Measurements from ENCODE around the gene PDGFC.

PDGFC gene

GRCh38 chr4:156765277-156765676 is 206.3 kb downstream of the PDGFC start:
- H3K4me1 Mint-ChIP-seq = peaks cover 61% of the 10 kb centered on the region

GRCh38 chr4:156764846-156765245 is 206.8 kb downstream of the PDGFC start:
- peaks cover 57% of the 10 kb centered on the region for H3K4me1 Mint-ChIP-seq
- H3K36me3 Mint-ChIP-seq (ENCODE audit: low read depth) = peaks cover 56% of the 10 kb centered on the region
- no peaks in the 10 kb centered on the region for H3K27me3 Mint-ChIP-seq (ENCODE audit: low read depth)
- H3K27ac Mint-ChIP-seq = peak overlapping the region in 2 of 3 experiments; percentile 21 to 40
- no peaks in the 10 kb centered on the region for H3K9me3 Mint-ChIP-seq
- TF ChIP-seq CTCF (IDR thresholded peaks at IDR 0.05; ENCODE audit: unreplicated experiment in 3 of 3) = no peak
- H3K4me3 Mint-ChIP-seq = no peak overlapping the region

More at GRCh38 chr4:156765277-156765676, 206.3 kb downstream of the PDGFC start:
- no peaks in the 10 kb centered on the region for H3K27me3 Mint-ChIP-seq (ENCODE audit: low read depth)
- no peak for TF ChIP-seq CTCF (IDR thresholded peaks at IDR 0.05; ENCODE audit: unreplicated experiment in 3 of 3)
- H3K4me3 Mint-ChIP-seq = no peak overlapping the region
- no peaks in the 10 kb centered on the region for H3K9me3 Mint-ChIP-seq
- peaks cover 55% of the 10 kb centered on the region for H3K36me3 Mint-ChIP-seq (ENCODE audit: low read depth)
- peak overlapping the region in 1 of 3 experiments; percentile 21 for H3K27ac Mint-ChIP-seq

GRCh38 chr4:156764145-156764544 is 207.5 kb downstream of the PDGFC start:
- H3K27ac Mint-ChIP-seq = peak overlapping the region in 2 of 3 experiments; percentile 70 to 75
- no peak for TF ChIP-seq CTCF (IDR thresholded peaks at IDR 0.05; ENCODE audit: unreplicated experiment in 3 of 3)
- peaks cover 52% of the 10 kb centered on the region for H3K4me1 Mint-ChIP-seq
- H3K27me3 Mint-ChIP-seq (ENCODE audit: low read depth) = no peaks in the 10 kb centered on the region
- H3K9me3 Mint-ChIP-seq = no peaks in the 10 kb centered on the region
- peaks cover 57% of the 10 kb centered on the region for H3K36me3 Mint-ChIP-seq (ENCODE audit: low read depth)
- H3K4me3 Mint-ChIP-seq = no peak overlapping the region

- H3K9me3 Mint-ChIP-seq = peaks cover 1% of the 10 kb centered on the region
- peaks cover 63% of the 10 kb centered on the region for H3K36me3 Mint-ChIP-seq (ENCODE audit: low read depth)
- H3K4me3 Mint-ChIP-seq = no peak overlapping the region
- H3K27ac Mint-ChIP-seq = peak overlapping the region; percentile 32 to 85 (median 47)
- no peak for TF ChIP-seq CTCF (IDR thresholded peaks at IDR 0.05; ENCODE audit: unreplicated experiment in 3 of 3)
- peaks cover 50% of the 10 kb centered on the region for H3K4me1 Mint-ChIP-seq
- H3K27me3 Mint-ChIP-seq (ENCODE audit: low read depth) = no peaks in the 10 kb centered on the region
Measured at GRCh38 chr4:156763511-156763910, 208.1 kb downstream of the PDGFC start.

GRCh38 chr4:156762851-156763250 is 208.7 kb downstream of the PDGFC start:
- H3K9me3 Mint-ChIP-seq = peaks cover 7% of the 10 kb centered on the region
- H3K4me3 Mint-ChIP-seq = no peak overlapping the region
- H3K4me1 Mint-ChIP-seq = peaks cover 43% of the 10 kb centered on the region
- H3K36me3 Mint-ChIP-seq (ENCODE audit: low read depth) = peaks cover 65% of the 10 kb centered on the region
- no peaks in the 10 kb centered on the region for H3K27me3 Mint-ChIP-seq (ENCODE audit: low read depth)
- no peak for TF ChIP-seq CTCF (IDR thresholded peaks at IDR 0.05; ENCODE audit: unreplicated experiment in 3 of 3)
- peak overlapping the region; percentile 32 to 85 (median 47) for H3K27ac Mint-ChIP-seq

GRCh38 chr4:156756118-156756517 is 215.5 kb downstream of the PDGFC start:
- H3K9me3 Mint-ChIP-seq = peaks cover 15% of the 10 kb centered on the region

More at GRCh38 chr4:156756118-156756517, 215.5 kb downstream of the PDGFC start:
- H3K27me3 Mint-ChIP-seq (ENCODE audit: low read depth) = no peaks in the 10 kb centered on the region
- TF ChIP-seq CTCF (IDR thresholded peaks at IDR 0.05; ENCODE audit: unreplicated experiment in 3 of 3) = no peak
- H3K4me3 Mint-ChIP-seq = no peak overlapping the region
- H3K27ac Mint-ChIP-seq = no peak overlapping the region
- peaks cover 5% of the 10 kb centered on the region for H3K4me1 Mint-ChIP-seq
- H3K36me3 Mint-ChIP-seq (ENCODE audit: low read depth) = peaks cover 36% of the 10 kb centered on the region
